H9 (cell line): ENCODE results near the gene P2RX6. TPM values are rescaled to one million over a fixed set of nuclear protein-coding genes. Genes with fewer than 3 reads are reported as not detected.
A peak's percentile ranks its signal among the peaks of the same experiment; 100 is the strongest.

ENCODE experiments used
- DNase-seq: peaks from one replicate; pipeline ENCODE4 v3.0.0-alpha.2; 2017
- H2AFZ ChIP-seq: one replicate; pipeline ENCODE4 v1.6.1; 2013; ENCODE audit warnings: mild to moderate bottlenecking, low read length, control low read depth, moderate library complexity
- H2AK5ac ChIP-seq: 2 replicates; pipeline ENCODE4 v1.6.1; 2013; ENCODE audit warnings: low read length, control low read depth, mixed read lengths; ENCODE audit not compliant: insufficient read length
- H2BK120ac ChIP-seq: one replicate; pipeline ENCODE4 v1.6.1; 2013; ENCODE audit warnings: low read depth, mild to moderate bottlenecking, low read length, control low read depth, inconsistent platforms; ENCODE audit not compliant: poor library complexity, severe bottlenecking
- H2BK12ac ChIP-seq: 2 replicates; pipeline ENCODE4 v1.6.1; 2013; ENCODE audit warnings: low read length, control low read depth, mixed read lengths, low read depth; ENCODE audit not compliant: insufficient read length
- H2BK15ac ChIP-seq: 2 replicates; pipeline ENCODE4 v1.6.1; 2013; ENCODE audit warnings: low read depth, low read length, control low read depth
- H2BK20ac ChIP-seq: one replicate; pipeline ENCODE4 v1.6.1; 2013; ENCODE audit warnings: low read depth, mild to moderate bottlenecking, low read length, control low read depth, inconsistent platforms; ENCODE audit not compliant: poor library complexity, severe bottlenecking
- H2BK5ac ChIP-seq: 2 replicates; pipeline ENCODE4 v1.6.1; 2013; ENCODE audit warnings: low read length, control low read depth, mixed read lengths; ENCODE audit not compliant: insufficient read length
- H3K14ac ChIP-seq: 2 replicates; pipeline ENCODE4 v1.6.1; 2013; ENCODE audit warnings: low read length, control low read depth; ENCODE audit not compliant: insufficient read depth
- H3K18ac ChIP-seq: 2 replicates; pipeline ENCODE4 v1.6.1; 2013; ENCODE audit warnings: low read depth, mild to moderate bottlenecking, mixed read lengths, low read length, control low read depth; ENCODE audit not compliant: insufficient read length
- H3K23ac ChIP-seq: 2 replicates; pipeline ENCODE4 v1.6.1; 2013; ENCODE audit warnings: low read length, control low read depth, mixed read lengths, low read depth; ENCODE audit not compliant: insufficient read length
- H3K23me2 ChIP-seq: 2 replicates; pipeline ENCODE4 v1.6.1; 2013; ENCODE audit warnings: low read depth, mild to moderate bottlenecking, mixed read lengths, low read length, control low read depth; ENCODE audit not compliant: insufficient read length, poor library complexity, severe bottlenecking
- H3K27ac ChIP-seq: 2 replicates; pipeline ENCODE4 v1.5.1; 2013; ENCODE audit warnings: low read length, control low read depth, mixed read lengths, low read depth; ENCODE audit not compliant: insufficient read length
- H3K27me3 ChIP-seq: 2 replicates; pipeline ENCODE4 v1.6.1; 2013; ENCODE audit warnings: low read length, control low read depth, inconsistent platforms; ENCODE audit not compliant: insufficient read depth
- H3K4ac ChIP-seq: 2 replicates; pipeline ENCODE4 v1.6.1; 2013; ENCODE audit warnings: low read depth, mild to moderate bottlenecking, control low read depth, inconsistent platforms, low read length, moderate library complexity
- H3K4me1 ChIP-seq: 2 replicates; pipeline ENCODE4 v1.6.1; 2013; ENCODE audit warnings: low read length, control low read depth, inconsistent platforms; ENCODE audit not compliant: insufficient read depth
- H3K4me2 ChIP-seq: 2 replicates; pipeline ENCODE4 v1.6.1; 2013; ENCODE audit warnings: low read length, control low read depth, mixed read lengths; ENCODE audit not compliant: insufficient read length, insufficient read depth
- H3K56ac ChIP-seq: 2 replicates; pipeline ENCODE4 v1.6.1; 2013; ENCODE audit warnings: low read depth, mild to moderate bottlenecking, mixed read lengths, low read length, control low read depth; ENCODE audit not compliant: insufficient read length
- H3K79me1 ChIP-seq: 2 replicates; pipeline ENCODE4 v1.6.1; 2013; ENCODE audit warnings: low read depth, mild to moderate bottlenecking, moderate library complexity, low read length, control low read depth, inconsistent platforms; ENCODE audit not compliant: insufficient read depth, poor library complexity, severe bottlenecking
- H3K79me2 ChIP-seq: 2 replicates; pipeline ENCODE4 v1.6.1; 2013; ENCODE audit warnings: low read length, control low read depth, inconsistent platforms; ENCODE audit not compliant: insufficient read depth
- H3K9ac ChIP-seq: 2 replicates; pipeline ENCODE4 v1.6.1; 2013; ENCODE audit warnings: low read length, control low read depth, mixed read lengths; ENCODE audit not compliant: insufficient read length; ENCODE audit errors: extremely low read depth
- H3K9me3 ChIP-seq: one replicate; pipeline ENCODE4 v1.6.1; 2013; ENCODE audit warnings: low read depth, low read length, inconsistent platforms; ENCODE audit not compliant: control insufficient read depth
- H3T11ph ChIP-seq: one replicate; pipeline ENCODE4 v1.6.1; 2013; ENCODE audit warnings: mild to moderate bottlenecking, low read length, control low read depth, inconsistent platforms
- H4K20me1 ChIP-seq: one replicate; pipeline ENCODE4 v1.6.1; 2013; ENCODE audit not compliant: control insufficient read depth, insufficient read length, insufficient read depth
- H4K5ac ChIP-seq: 2 replicates; pipeline ENCODE4 v1.6.1; 2013; ENCODE audit warnings: low read depth, mild to moderate bottlenecking, mixed read lengths, low read length, control low read depth; ENCODE audit not compliant: insufficient read length
- H4K8ac ChIP-seq: replicated peaks from 2 replicates; pipeline ENCODE4 v1.6.1; 2013; ENCODE audit warnings: low read length, control low read depth, mixed read lengths, low read depth; ENCODE audit not compliant: insufficient read length
- H4K91ac ChIP-seq: 2 replicates; pipeline ENCODE4 v1.6.1; 2013; ENCODE audit warnings: low read depth, mild to moderate bottlenecking, moderate library complexity, mixed read lengths, low read length, control low read depth; ENCODE audit not compliant: insufficient read length
- H3K27ac Mint-ChIP-seq, 3 experiments: 2 replicates in 2 of 3; 3 replicates in 1 of 3; pipeline ENCODE4 v1.8.0; 2020 to 2021; ENCODE audit warnings: mixed read lengths in 3 of 3, mild to moderate bottlenecking in 1 of 3, moderate library complexity in 1 of 3
- H3K27me3 Mint-ChIP-seq: 2 replicates; pipeline ENCODE4 v1.8.0; 2021; ENCODE audit warnings: low read depth, mild to moderate bottlenecking, moderate library complexity, mixed read lengths
- H3K36me3 Mint-ChIP-seq, 3 experiments: 2 replicates in 2 of 3; 3 replicates in 1 of 3; pipeline ENCODE4 v1.8.0; 2020 to 2021; ENCODE audit warnings: low read depth in 3 of 3, mixed read lengths in 3 of 3; ENCODE audit not compliant: insufficient read depth in 1 of 3
- H3K4me1 Mint-ChIP-seq, 2 experiments: 2 replicates each; pipeline ENCODE4 v1.8.0; 2020; ENCODE audit warnings: mixed read lengths in 2 of 2
- H3K4me3 Mint-ChIP-seq, 2 experiments: 2 replicates in 1 of 2; 3 replicates in 1 of 2; pipeline ENCODE4 v1.8.0; 2020 to 2021; ENCODE audit warnings: mild to moderate bottlenecking in 2 of 2, mixed read lengths in 2 of 2, moderate library complexity in 1 of 2
- H3K9me3 Mint-ChIP-seq, 2 experiments: 2 replicates in 1 of 2; 3 replicates in 1 of 2; pipeline ENCODE4 v1.8.0; 2020; ENCODE audit warnings: mild to moderate bottlenecking in 2 of 2, mixed read lengths in 2 of 2, moderate library complexity in 1 of 2
- CTCF ChIP-seq: fragments of 200-600 bp; sonication (generic); conservative IDR thresholded peaks from 3 replicates; pipeline ENCODE4 v1.8.0; 2021; ENCODE audit warnings: antibody characterized with exemption, mild to moderate bottlenecking
- WGBS: extraction: QIAGEN DNeasy Blood & Tissue Kit; methylation state at CpG from one replicate; pipeline ENCODE4 v1.1.7; 2013; ENCODE audit warnings: missing lambda C conversion rate, low lambda C conversion rate, mixed read lengths; ENCODE audit not compliant: insufficient read length; ENCODE audit errors: extremely low coverage; 5-methylcytosine and 5-hydroxymethylcytosine counted together
- total RNA-seq: library from RNA; stranded (reverse); gene quantifications from 2 replicates; pipeline ENCODE4 v1.2.1, GENCODE V29; 2021

P2RX6 gene
- total RNA-seq, 1 experiment from 2014 or later: not detected

- Mint-ChIP-seq H3K4me3 (peak overlapping the region in 1 of 2 experiments; percentile 26; a peak in 1 of 5 replicates), H3K36me3 (peaks cover 0 to 8% (median 4%) of the 10 kb centered on the region in 3 experiments; a peak in 4 of 7 replicates), H3K27me3 (peaks cover 94% of the 10 kb centered on the region), H3K9me3 (peaks cover 13 to 15% of the 10 kb centered on the region in 2 experiments), H3K4me1 (peaks cover 12 to 25% of the 10 kb centered on the region in 2 experiments), H3K27ac (no peak overlapping the region)
- no peak for DNase-seq
- Histone ChIP-seq H3K4ac (no peak overlapping the region), H2BK5ac (no peak overlapping the region), H3K27ac (no peak overlapping the region), H4K20me1 (no peaks in the 10 kb centered on the region), H2AFZ (no peak overlapping the region), H3K14ac (no peak overlapping the region), H3K9me3 (no peaks in the 10 kb centered on the region), H2BK20ac (no peak overlapping the region), H4K5ac (no peak overlapping the region), H4K91ac (no peak overlapping the region), H3K23ac (no peak overlapping the region), H2BK120ac (no peak overlapping the region), H3K4me1 (no peaks in the 10 kb centered on the region), H4K8ac (no peak overlapping the region), H3K27me3 (no peaks in the 10 kb centered on the region; the same call in 1 of the 2 replicates), H3K23me2 (peaks cover 3% of the 10 kb centered on the region), H3K4me2 (no peak overlapping the region), H3K79me2 (no peaks in the 10 kb centered on the region), H3K56ac (no peak overlapping the region), H3K79me1 (no peaks in the 10 kb centered on the region), H2BK15ac (no peak overlapping the region), H3K9ac (no peak overlapping the region), H2AK5ac (no peak overlapping the region), H2BK12ac (no peak overlapping the region), H3T11ph (no peak overlapping the region), H3K18ac (no peak overlapping the region)
- no CpG with 5 or more reads among the region's 16 CpGs for WGBS
- no peak for TF ChIP-seq CTCF
These were observed 40.5 kb upstream of the P2RX6 start for GRCh38 chr22:20974336-20974955.
